A549 (cell line): ENCODE measurements around the gene HMG20B. TPM values are rescaled to one million over a fixed set of nuclear protein-coding genes. Genes with fewer than 3 reads are reported as not detected.

Source experiments
- ATAC-seq, 2 experiments: fragments of 200-7000 bp in 1 of 2; fragments of >200 bp in 1 of 2; cut with Nextera tagmentation in 1 of 2; cut with Tn5 transposase in 1 of 2; 3 replicates each; pipeline versions ENCODE4 v1.8.0 to v1.9.1; 2018 to 2020; ENCODE audit warnings: mild to moderate bottlenecking in 1 of 2, moderate library complexity in 1 of 2
- CTCF ChIA-PET: fragments of 300-600 bp; sonication (Branson Sonifier 250); formaldehyde crosslinking; extraction: SDS; loops from one replicate; lab custom pipeline; 2021; ENCODE audit warnings: antibody characterized with exemption, inconsistent platforms; lab: Yijun Ruan, JAX
- POLR2A ChIA-PET: fragments of 350-600 bp; formaldehyde crosslinking; extraction: SDS; loops from one replicate; lab custom pipeline; 2021; ENCODE audit warnings: antibody characterized with exemption, inconsistent platforms; lab: Yijun Ruan, JAX
- DNase-seq, 2 experiments: peaks; one replicate each; pipeline versions ENCODE4 v3.0.0 to v3.0.0-alpha.2; 2011 to 2016; ENCODE audit warnings: low read depth in 1 of 2, low spot score in 1 of 2
- FAIRE-seq: peaks from 2 replicates; lab custom pipeline; 2011; peaks lifted over from hg19 to GRCh38; lab: Jason Lieb, UNC
- H3K27ac ChIP-seq, 2 experiments: fragments of >200 bp; sonication (Bioruptor Twin); formaldehyde crosslinking; 3 replicates each; pipeline ENCODE4 v1.5.1; 2016 to 2017
- H3K4me1 ChIP-seq: fragments of >200 bp; sonication (Bioruptor Twin); formaldehyde crosslinking; 3 replicates; pipeline ENCODE4 v1.6.1; 2016
- H3K4me2 ChIP-seq: fragments of >200 bp; sonication (Bioruptor Twin); formaldehyde crosslinking; 3 replicates; pipeline ENCODE4 v1.6.1; 2016
- H3K4me3 ChIP-seq: fragments of >200 bp; sonication (Bioruptor Twin); formaldehyde crosslinking; 3 replicates; pipeline ENCODE4 v1.5.1; 2016
- H3K9me3 ChIP-seq: fragments of >200 bp; sonication (Bioruptor Twin); formaldehyde crosslinking; 3 replicates; pipeline ENCODE4 v1.6.1; 2016
- BCL3 ChIP-seq: fragments of >200 bp; sonication (Bioruptor Twin); formaldehyde crosslinking; IDR thresholded peaks from 3 replicates; pipeline ENCODE4 v1.6.1; 2016
- CBX8 ChIP-seq: fragments of 200-600 bp; sonication (generic); IDR thresholded peaks from 2 replicates; pipeline ENCODE4 v1.6.1; 2016
- CHD2 ChIP-seq: fragments of 150-350 bp; IDR thresholded peaks from 2 replicates; pipeline ENCODE4 v1.6.1; 2014; ENCODE audit warnings: low read length; ENCODE audit not compliant: partially characterized antibody
- EP300 ChIP-seq, 2 experiments: fragments of >200 bp; sonication (Bioruptor Twin); formaldehyde crosslinking; IDR thresholded peaks; 2 replicates in 1 of 2; 3 replicates in 1 of 2; pipeline ENCODE4 v1.6.1; 2016 to 2017
- GATA3 ChIP-seq: IDR thresholded peaks from 2 replicates; pipeline ENCODE4 v1.6.1; 2012; ENCODE audit warnings: borderline replicate concordance
- HDAC2 ChIP-seq: fragments of 200-600 bp; sonication (generic); IDR thresholded peaks from 2 replicates; pipeline ENCODE4 v1.6.1; 2016
- HEYL ChIP-seq: fragments of 250-450 bp; sonication (Bioruptor Pico); IDR thresholded peaks from 2 replicates; pipeline ENCODE4 v1.8.0; 2021; ENCODE audit warnings: mild to moderate bottlenecking, moderate library complexity
- HOXB5 ChIP-seq: fragments of 250-450 bp; sonication (Bioruptor Pico); IDR thresholded peaks from 2 replicates; pipeline ENCODE4 v1.5.0; 2020; ENCODE audit warnings: mild to moderate bottlenecking, moderate library complexity
- JUN ChIP-seq, 2 experiments: fragments of >200 bp; sonication (Bioruptor Twin); formaldehyde crosslinking; IDR thresholded peaks; 2 replicates in 1 of 2; 3 replicates in 1 of 2; pipeline ENCODE4 v1.6.1; 2016 to 2017
- JUNB ChIP-seq: fragments of >200 bp; sonication (Bioruptor Twin); formaldehyde crosslinking; IDR thresholded peaks from 2 replicates; pipeline ENCODE4 v1.6.1; 2016
- KDM1A ChIP-seq: fragments of 200-600 bp; sonication (generic); IDR thresholded peaks from 2 replicates; pipeline ENCODE4 v1.6.1; 2016; ENCODE audit warnings: low read depth, mild to moderate bottlenecking
- KDM5A ChIP-seq: fragments of 200-600 bp; sonication (generic); IDR thresholded peaks from 2 replicates; pipeline ENCODE4 v1.6.1; 2016; ENCODE audit warnings: antibody characterized with exemption, mild to moderate bottlenecking
- MAFK ChIP-seq: fragments of 450-650 bp; IDR thresholded peaks from 2 replicates; pipeline ENCODE4 v1.6.1; 2014; ENCODE audit not compliant: partially characterized antibody
- NPAS2 ChIP-seq: fragments of 250-450 bp; sonication (Bioruptor Pico); IDR thresholded peaks from 2 replicates; pipeline ENCODE4 v1.8.0; 2022; ENCODE audit warnings: mild to moderate bottlenecking, moderate library complexity, borderline replicate concordance
- NR3C1 ChIP-seq: fragments of >200 bp; sonication (Bioruptor Twin); formaldehyde crosslinking; IDR thresholded peaks from 3 replicates; pipeline ENCODE4 v1.6.1; 2017
- PBX3 ChIP-seq: IDR thresholded peaks from 2 replicates; pipeline ENCODE4 v1.6.1; 2012
- PHF8 ChIP-seq: fragments of 200-600 bp; sonication (generic); IDR thresholded peaks from 2 replicates; pipeline ENCODE4 v1.6.1; 2016; ENCODE audit warnings: low read depth, mild to moderate bottlenecking, antibody characterized with exemption, moderate library complexity, borderline replicate concordance
- POLR2A ChIP-seq: IDR thresholded peaks from 2 replicates; pipeline ENCODE4 v1.6.1; 2012; ENCODE audit warnings: mild to moderate bottlenecking, low read length
- RARB ChIP-seq: fragments of 250-450 bp; sonication (Bioruptor Pico); IDR thresholded peaks from 2 replicates; pipeline ENCODE4 v1.8.0; 2021; ENCODE audit warnings: mild to moderate bottlenecking, moderate library complexity
- RCOR1 ChIP-seq: fragments of 150-350 bp; IDR thresholded peaks from 2 replicates; pipeline ENCODE4 v1.6.1; 2014; ENCODE audit warnings: antibody characterized with exemption, low read length, low read depth
- RNF2 ChIP-seq: fragments of 200-600 bp; sonication (generic); IDR thresholded peaks from 2 replicates; pipeline ENCODE4 v1.6.1; 2016; ENCODE audit warnings: low read depth, mild to moderate bottlenecking, antibody characterized with exemption, moderate library complexity, borderline replicate concordance
- TFCP2L1 ChIP-seq: fragments of 250-450 bp; sonication (Bioruptor Pico); IDR thresholded peaks from 2 replicates; pipeline ENCODE4 v1.5.0; 2021; ENCODE audit warnings: mild to moderate bottlenecking
- ZC3H11A ChIP-seq: fragments of 450-650 bp; IDR thresholded peaks from 2 replicates; pipeline ENCODE4 v1.6.1; 2014; ENCODE audit warnings: antibody characterized with exemption, mild to moderate bottlenecking
- ZFP36 ChIP-seq: fragments of 450-650 bp; IDR thresholded peaks from 2 replicates; pipeline ENCODE4 v1.6.1; 2014; ENCODE audit warnings: borderline replicate concordance; ENCODE audit not compliant: partially characterized antibody
- ZNF302 ChIP-seq: fragments of 250-450 bp; sonication (Bioruptor Pico); IDR thresholded peaks from 2 replicates; pipeline ENCODE4 v1.9.0; 2021; ENCODE audit warnings: inconsistent platforms, mild to moderate bottlenecking, moderate library complexity
- ZSCAN20 ChIP-seq: fragments of 250-450 bp; sonication (Bioruptor Pico); IDR thresholded peaks from 2 replicates; pipeline ENCODE4 v1.8.0; 2022; ENCODE audit warnings: mild to moderate bottlenecking, moderate library complexity
- WGBS: methylation state at CpG from one replicate; pipeline ENCODE4 v1.1.6; 2017; ENCODE audit errors: missing lambda C conversion rate; 5-methylcytosine and 5-hydroxymethylcytosine counted together
- polyA plus RNA-seq, 4 experiments: library from polyadenylated mRNA; depleted of rRNA in 3 of 4; stranded (reverse); fragments of >200 nt; fragmentation: RNase III in 1 of 4; extraction: RNeasy Plus Mini Kit Qiagen cat#74134 plus additional on column Dnase treatment in 1 of 4; gene quantifications; 2 replicates in 3 of 4; 3 replicates in 1 of 4; pipeline ENCODE4 v1.2.3, GENCODE V29; 2011 to 2017
- TF ChIP-seq, protein P1 (sequence below): fragments of >200 bp; sonication (Bioruptor Twin); formaldehyde crosslinking; IDR thresholded peaks from 3 replicates; pipeline ENCODE4 v1.5.1; 2016
- TF ChIP-seq, protein P2 (sequence below): fragments of 250-450 bp; sonication (Bioruptor Pico); IDR thresholded peaks from 2 replicates; pipeline ENCODE4 v1.5.0; 2020; ENCODE audit warnings: low read depth, mild to moderate bottlenecking, moderate library complexity

The HMG20B gene
- polyA plus RNA-seq, 2 of the 4 experiments (the other 2 are of a cell fraction) = 24.2 to 47.1 TPM

GRCh38 chr19:3604987-3605343 lies 32.2 kb downstream of the HMG20B start (continued):
- TF ChIP-seq BCL3 (no peak), CHD2 (no peak), POLR2A (no peak), ZNF302 (CRISPR knock-in tag) (no peak), JUNB (no peak), HDAC2 (no peak)
- TF ChIP-seq, all 56 proteins: peak for 0

- CTCF ChIA-PET = interaction anchor here (1.3 kb wide), 1 partner anchor 20 kb away, joined by 3 read pairs; the partner anchor contains the start of gene GIPC3
- 85% methylated on average over 3 of the region's 3 CpGs for WGBS
- POLR2A ChIA-PET = no interaction called here
- no peak for DNase-seq
- Histone ChIP-seq H3K9me3 (no peaks in the 10 kb centered on the region), H3K4me3 (no peak overlapping the region), H3K4me2 (no peak overlapping the region), H3K27ac (no peak overlapping the region), H3K4me1 (peaks cover 19% of the 10 kb centered on the region)
- no peak for FAIRE-seq
- ATAC-seq = no peak
- no peak for TF ChIP-seq EP300 (IDR thresholded peaks at IDR 0.05)
- no peak for TF ChIP-seq RCOR1
- TF ChIP-seq RARB = no peak
- TF ChIP-seq MAFK = no peak
- TF ChIP-seq HEYL (CRISPR knock-in tag) = no peak
- TF ChIP-seq KDM1A = no peak
- TF ChIP-seq ZC3H11A = no peak
- no peak for TF ChIP-seq RNF2
- TF ChIP-seq NPAS2 = no peak
- TF ChIP-seq ZFP36 = no peak
- TF ChIP-seq, protein P1, sequence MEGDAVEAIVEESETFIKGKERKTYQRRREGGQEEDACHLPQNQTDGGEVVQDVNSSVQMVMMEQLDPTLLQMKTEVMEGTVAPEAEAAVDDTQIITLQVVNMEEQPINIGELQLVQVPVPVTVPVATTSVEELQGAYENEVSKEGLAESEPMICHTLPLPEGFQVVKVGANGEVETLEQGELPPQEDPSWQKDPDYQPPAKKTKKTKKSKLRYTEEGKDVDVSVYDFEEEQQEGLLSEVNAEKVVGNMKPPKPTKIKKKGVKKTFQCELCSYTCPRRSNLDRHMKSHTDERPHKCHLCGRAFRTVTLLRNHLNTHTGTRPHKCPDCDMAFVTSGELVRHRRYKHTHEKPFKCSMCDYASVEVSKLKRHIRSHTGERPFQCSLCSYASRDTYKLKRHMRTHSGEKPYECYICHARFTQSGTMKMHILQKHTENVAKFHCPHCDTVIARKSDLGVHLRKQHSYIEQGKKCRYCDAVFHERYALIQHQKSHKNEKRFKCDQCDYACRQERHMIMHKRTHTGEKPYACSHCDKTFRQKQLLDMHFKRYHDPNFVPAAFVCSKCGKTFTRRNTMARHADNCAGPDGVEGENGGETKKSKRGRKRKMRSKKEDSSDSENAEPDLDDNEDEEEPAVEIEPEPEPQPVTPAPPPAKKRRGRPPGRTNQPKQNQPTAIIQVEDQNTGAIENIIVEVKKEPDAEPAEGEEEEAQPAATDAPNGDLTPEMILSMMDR = no peak
- TF ChIP-seq CBX8 = no peak
Measured at GRCh38 chr19:3605361-3605760, 32.6 kb downstream of the HMG20B start.

GRCh38 chr19:3605770-3606169 lies 33.0 kb downstream of the HMG20B start:
- 60% methylated on average over 5 of the region's 5 CpGs for WGBS
- TF ChIP-seq PHF8 (no peak), PBX3 (no peak), GATA3 (no peak), KDM5A (no peak), HOXB5 (CRISPR knock-in tag) (no peak), NR3C1 (no peak), ZSCAN20 (no peak), TFCP2L1 (CRISPR knock-in tag) (no peak), JUN (IDR thresholded peaks at IDR 0.05) (no peak), RNF2 (no peak)
- TF ChIP-seq, protein P2, sequence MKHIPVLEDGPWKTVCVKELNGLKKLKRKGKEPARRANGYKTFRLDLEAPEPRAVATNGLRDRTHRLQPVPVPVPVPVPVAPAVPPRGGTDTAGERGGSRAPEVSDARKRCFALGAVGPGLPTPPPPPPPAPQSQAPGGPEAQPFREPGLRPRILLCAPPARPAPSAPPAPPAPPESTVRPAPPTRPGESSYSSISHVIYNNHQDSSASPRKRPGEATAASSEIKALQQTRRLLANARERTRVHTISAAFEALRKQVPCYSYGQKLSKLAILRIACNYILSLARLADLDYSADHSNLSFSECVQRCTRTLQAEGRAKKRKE (CRISPR knock-in tag) = no peak
- H3K4me3 ChIP-seq = peak overlapping the region; percentile 40; the same call in 2 of the 3 replicates
- peak overlapping the region in 1 of 2 experiments; percentile 91; a peak in 3 of 6 replicates for H3K27ac ChIP-seq
- peaks cover 19% of the 10 kb centered on the region for H3K4me1 ChIP-seq
- DNase-seq (no peak), ATAC-seq (no peak), FAIRE-seq (no peak)
- H3K9me3 ChIP-seq = no peaks in the 10 kb centered on the region
- ChIA-PET CTCF (no interaction called here), POLR2A (no interaction called here)
- peak overlapping the region; percentile 84 for H3K4me2 ChIP-seq
